GM12875 (cell line): ENCODE data around the gene MED26.

Source experiments
- H3K4me3 ChIP-seq: one replicate; pipeline ENCODE4 v1.5.1; 2011; ENCODE audit warnings: low read depth, low read length, control low read depth
- TF ChIP-seq, protein P1 (sequence below): IDR thresholded peaks from 2 replicates; pipeline ENCODE4 v1.5.1; 2011; ENCODE audit warnings: low read depth, mild to moderate bottlenecking, control low read depth, inconsistent platforms, low read length, moderate library complexity, borderline replicate concordance; ENCODE audit not compliant: insufficient read depth

MED26 gene

DNA sequence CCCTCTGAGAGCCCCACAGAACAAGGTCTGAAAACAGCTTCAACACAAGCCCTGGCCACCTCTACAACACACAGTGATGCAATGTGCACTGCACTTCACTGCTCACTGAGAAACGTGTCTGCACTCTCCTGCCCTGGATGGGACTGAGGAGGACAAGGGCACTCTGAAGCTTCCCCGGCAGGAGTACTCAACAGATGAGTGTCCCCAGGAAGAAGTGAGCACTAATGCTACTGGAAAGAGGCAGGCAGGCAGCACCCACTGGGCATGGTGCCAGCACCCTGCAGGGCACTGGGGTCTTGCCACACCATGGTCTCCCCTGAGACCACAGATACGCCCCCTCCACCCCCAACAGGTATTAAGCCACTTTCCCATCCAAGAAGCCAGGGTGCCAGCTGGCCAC lies 38.1 kb downstream of the MED26 start:
- TF ChIP-seq, protein P1, sequence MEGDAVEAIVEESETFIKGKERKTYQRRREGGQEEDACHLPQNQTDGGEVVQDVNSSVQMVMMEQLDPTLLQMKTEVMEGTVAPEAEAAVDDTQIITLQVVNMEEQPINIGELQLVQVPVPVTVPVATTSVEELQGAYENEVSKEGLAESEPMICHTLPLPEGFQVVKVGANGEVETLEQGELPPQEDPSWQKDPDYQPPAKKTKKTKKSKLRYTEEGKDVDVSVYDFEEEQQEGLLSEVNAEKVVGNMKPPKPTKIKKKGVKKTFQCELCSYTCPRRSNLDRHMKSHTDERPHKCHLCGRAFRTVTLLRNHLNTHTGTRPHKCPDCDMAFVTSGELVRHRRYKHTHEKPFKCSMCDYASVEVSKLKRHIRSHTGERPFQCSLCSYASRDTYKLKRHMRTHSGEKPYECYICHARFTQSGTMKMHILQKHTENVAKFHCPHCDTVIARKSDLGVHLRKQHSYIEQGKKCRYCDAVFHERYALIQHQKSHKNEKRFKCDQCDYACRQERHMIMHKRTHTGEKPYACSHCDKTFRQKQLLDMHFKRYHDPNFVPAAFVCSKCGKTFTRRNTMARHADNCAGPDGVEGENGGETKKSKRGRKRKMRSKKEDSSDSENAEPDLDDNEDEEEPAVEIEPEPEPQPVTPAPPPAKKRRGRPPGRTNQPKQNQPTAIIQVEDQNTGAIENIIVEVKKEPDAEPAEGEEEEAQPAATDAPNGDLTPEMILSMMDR: no peak
- H3K4me3 ChIP-seq: no peak overlapping the region

DNA sequence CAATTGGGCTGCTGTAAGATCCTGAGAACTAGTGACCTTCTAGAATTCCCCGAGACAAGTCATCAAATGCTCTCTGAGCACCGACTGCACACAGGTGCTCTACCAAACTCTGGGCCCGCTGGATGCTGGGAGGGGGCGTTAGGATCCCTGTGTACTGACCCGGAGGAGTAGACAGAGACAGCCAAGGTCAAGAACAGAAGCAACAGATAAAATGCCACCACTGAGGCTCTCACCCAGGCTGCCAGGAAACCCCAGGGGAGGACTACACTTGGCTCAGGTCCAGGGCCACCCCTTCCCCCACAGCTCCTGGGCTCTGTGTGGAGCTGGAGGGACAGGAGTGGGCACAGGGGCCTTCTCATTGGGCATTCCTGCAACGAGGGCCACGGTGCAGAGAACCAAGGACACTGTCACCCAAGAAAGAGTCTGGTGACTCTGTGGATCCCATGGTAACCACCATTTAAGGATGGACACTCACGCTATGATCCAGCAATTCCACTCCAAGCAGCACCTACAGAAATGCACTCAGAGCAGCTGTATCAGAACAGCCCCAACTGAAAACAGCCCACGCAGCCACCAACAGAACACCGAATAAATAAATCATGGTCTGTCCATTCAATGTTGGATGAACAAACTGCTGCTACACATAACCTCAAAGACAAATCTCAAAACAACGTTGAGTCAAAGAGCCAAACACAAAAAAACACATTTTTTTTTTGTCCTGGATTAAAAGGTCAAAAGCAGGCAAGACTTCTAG lies 39.0 kb downstream of the MED26 start:
- peak overlapping the region; percentile 82 for H3K4me3 ChIP-seq
- TF ChIP-seq, protein P1: no peak

DNA sequence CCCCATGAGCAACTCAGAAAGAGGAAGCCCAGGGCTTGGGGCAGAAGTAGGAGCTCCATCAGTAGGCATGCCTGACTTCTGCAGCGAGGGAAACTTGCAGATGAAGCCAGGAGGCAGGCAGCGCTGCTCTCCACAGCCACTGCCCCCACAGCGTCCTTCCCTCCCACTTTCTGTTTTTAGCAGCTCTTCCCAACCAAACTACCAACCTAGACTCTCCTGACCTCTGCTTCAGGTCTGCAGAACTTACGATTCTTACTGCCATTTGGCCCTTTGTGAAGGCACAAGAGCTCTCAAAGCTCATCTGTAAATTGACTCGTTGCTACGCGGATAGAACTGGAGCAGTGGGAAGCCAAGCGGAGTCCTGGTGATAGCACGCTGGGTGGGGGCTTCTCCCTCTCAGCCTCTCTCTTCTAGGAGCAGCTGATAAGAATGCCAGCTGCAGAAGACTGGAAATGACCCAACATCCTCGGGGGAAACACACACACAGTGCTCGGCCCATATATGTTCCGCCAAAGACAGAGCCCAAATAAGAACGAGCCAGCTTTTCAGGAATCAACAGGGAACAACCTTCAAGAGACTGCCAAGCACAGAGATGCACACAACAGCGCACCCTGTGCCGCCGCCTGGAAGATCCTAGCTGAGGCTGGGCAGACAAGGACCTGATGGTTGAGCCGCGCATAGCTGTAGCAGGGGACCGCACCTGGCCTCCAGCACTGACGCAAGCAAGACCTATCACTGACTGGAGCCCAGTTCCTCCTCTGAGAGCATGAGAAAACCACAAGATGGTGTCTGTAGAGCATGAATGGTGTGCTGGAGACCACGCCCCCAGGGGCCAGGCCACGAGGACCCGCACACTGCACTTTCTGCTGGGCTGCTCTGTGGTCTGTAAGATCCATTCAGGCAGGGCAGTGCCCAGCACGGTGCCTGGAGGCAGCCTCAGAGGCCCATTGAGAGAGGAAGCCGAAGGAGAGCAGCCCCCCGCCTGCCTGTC lies 39.9 kb downstream of the MED26 start:
- peak overlapping the region; percentile 82 for H3K4me3 ChIP-seq
- TF ChIP-seq, protein P1: no peak

DNA sequence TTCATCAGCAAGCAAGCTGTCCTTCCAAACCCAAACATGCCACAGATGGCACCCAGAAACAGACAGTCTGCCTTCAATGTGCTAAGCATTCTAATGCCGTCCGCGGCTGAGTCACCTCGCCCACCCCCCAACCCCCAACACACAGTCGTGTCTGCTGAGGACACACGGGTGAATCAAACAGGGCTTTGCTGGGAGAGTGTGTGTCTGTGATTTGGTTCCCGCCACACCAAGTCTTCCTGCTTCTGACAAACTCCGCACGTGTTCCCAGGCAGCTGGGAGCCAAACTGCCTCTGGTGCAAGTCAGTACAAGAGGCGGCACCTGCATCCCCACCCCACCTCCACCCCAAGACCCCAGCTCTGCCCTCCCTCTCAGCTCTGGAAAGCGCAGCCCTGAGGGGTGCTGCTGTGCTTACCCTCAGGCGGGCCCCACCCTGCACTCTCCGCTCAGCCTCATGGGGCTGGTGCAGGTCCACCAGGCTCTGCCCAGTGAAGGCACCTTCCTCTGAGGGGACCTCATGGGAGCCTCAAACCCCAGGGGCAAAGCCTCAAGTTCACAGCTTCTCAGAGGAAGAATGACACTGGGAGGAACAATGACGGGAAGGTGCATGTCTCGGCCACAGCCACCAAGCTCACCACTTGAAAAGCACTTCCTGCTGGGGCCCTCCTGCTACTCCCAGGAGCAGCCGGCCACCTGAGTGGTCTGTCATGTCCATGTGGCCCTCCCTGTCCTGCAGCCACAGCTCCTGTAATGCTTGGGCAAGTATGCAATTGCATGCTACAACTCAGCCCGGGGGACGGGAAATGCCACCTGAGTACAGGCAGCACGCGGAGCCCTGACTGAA lies 40.8 kb downstream of the MED26 start:
- TF ChIP-seq, protein P1: no peak
- peak overlapping the region; percentile 82 for H3K4me3 ChIP-seq

DNA sequence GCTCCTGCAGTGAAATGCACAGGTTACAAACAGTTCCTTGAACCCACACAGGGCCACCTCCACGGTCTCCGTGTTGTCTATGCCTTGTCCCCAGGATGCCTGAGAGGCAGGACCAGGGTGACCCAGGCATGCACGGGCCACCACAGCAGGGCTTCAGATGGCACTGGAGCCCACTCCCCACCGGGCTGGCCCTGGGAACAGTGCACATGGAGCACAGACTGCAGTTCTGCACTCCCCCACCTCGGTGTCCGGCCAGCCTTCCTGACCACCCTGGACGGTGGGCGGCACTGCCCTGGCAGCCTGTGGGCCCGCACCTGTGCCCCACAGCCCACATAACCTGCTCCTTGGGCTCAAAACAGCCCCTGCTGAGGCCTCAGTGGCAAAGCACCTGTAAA lies 41.5 kb downstream of the MED26 start:
- TF ChIP-seq, protein P1: no peak
- peak overlapping the region; percentile 82 for H3K4me3 ChIP-seq

DNA sequence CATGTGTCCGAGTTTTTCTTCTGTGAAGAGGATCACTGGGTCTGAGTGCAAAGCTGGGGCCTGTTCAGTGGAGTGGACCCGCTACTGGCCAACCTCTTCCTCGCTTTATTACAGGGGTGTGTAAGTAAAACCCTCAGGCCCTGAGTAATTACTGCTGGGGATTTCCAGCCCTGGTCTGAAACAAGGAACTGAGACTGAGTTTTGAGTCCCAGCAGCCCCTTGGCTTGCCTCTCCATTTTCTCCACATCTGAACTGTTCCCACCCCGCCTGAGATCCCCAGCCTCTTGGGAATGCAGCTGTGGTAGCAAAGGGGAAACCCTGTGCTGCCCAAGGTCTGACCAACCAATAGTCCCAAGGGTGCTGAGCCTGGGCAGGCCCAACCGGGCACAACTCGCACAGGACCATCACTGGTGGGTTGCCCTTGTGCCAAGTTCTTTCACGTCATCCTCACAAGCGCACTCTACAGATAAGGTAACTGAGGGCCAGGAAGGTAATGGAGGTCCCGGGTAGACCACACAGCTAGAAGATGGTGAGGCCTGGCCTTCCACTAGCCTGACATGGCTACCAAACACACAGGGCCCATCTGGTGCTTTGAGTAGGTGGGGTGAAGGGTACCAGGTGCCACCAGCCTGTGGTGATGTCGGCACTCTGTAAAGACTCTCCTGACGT lies 42.1 kb downstream of the MED26 start:
- H3K4me3 ChIP-seq: peak overlapping the region; percentile 82
- TF ChIP-seq, protein P1: no peak
